Mucosa of descending colon (tissue), 3 donors: ENCODE results near the gene TMEM82. TPM values are rescaled to one million over a fixed set of nuclear protein-coding genes. Genes with fewer than 3 reads are reported as not detected.

Experiments used
- ATAC-seq: fragments of 200-7000 bp; cut with Tn5 transposase; one replicate; pipeline ENCODE4 v1.9.1; 2020; ENCODE audit warnings: mild to moderate bottlenecking, moderate library complexity
- DNase-seq, 3 donors: peaks; one replicate each; pipeline ENCODE4 v3.0.0-alpha.2; 2020
- H3K36me3 ChIP-seq: fragments of 200-600 bp; one replicate; pipeline ENCODE4 v1.8.0; 2021; ENCODE audit warnings: low read depth, mild to moderate bottlenecking
- H3K4me1 ChIP-seq: fragments of 200-600 bp; one replicate; pipeline ENCODE4 v1.8.0; 2021; ENCODE audit warnings: low read depth, mild to moderate bottlenecking
- H3K4me3 ChIP-seq: fragments of 200-600 bp; one replicate; pipeline ENCODE4 v1.8.0; 2021; ENCODE audit warnings: mild to moderate bottlenecking
- H3K9me3 ChIP-seq: fragments of 200-600 bp; one replicate; pipeline ENCODE4 v1.8.0; 2021; ENCODE audit warnings: mild to moderate bottlenecking
- intact Hi-C, 2 donors: fragments of 100-400 bp; cut with DNase I in 1 of 2; cut with micrococcal nuclease in 1 of 2; formaldehyde crosslinking; loops; one replicate each; pipeline versions ENCODE4 v1.11.0 to v1.11.1; 2022; cut with DNase I, micrococcal nuclease
- total RNA-seq, 3 donors: library from RNA; stranded (reverse); fragmentation: NEBNext Ultra II Directional in 2 of 3; extraction: Animal tissue kit (Norgen Biotek cat#: 25700) in 2 of 3; gene quantifications; one replicate each; pipeline versions ENCODE4 v1.2.1 to v1.2.4, GENCODE V29; 2021 to 2023
- TF ChIP-seq, protein P1 (sequence below): fragments of 200-600 bp; IDR thresholded peaks from one replicate; pipeline ENCODE4 v1.8.0; 2022; ENCODE audit warnings: antibody characterized with exemption, mild to moderate bottlenecking
- donor health status: DM: no; HTN: no; CAD: no; lungs with moderate emphysema.
- donor health status: DM: no; HTN: no; CAD: no.
- donor health status: DM: no; HTN: yes; CAD: no.

Gene TMEM82
- total RNA-seq, 3 donors from 2014 or later, result 8.0 to 19.7 (median 16.8) TPM

GRCh38 chr1:15744122-15744679 is 1.9 kb downstream of the TMEM82 start:
- no peak for ATAC-seq
- intact Hi-C loops, result no loop called here
- TF ChIP-seq, protein P1, sequence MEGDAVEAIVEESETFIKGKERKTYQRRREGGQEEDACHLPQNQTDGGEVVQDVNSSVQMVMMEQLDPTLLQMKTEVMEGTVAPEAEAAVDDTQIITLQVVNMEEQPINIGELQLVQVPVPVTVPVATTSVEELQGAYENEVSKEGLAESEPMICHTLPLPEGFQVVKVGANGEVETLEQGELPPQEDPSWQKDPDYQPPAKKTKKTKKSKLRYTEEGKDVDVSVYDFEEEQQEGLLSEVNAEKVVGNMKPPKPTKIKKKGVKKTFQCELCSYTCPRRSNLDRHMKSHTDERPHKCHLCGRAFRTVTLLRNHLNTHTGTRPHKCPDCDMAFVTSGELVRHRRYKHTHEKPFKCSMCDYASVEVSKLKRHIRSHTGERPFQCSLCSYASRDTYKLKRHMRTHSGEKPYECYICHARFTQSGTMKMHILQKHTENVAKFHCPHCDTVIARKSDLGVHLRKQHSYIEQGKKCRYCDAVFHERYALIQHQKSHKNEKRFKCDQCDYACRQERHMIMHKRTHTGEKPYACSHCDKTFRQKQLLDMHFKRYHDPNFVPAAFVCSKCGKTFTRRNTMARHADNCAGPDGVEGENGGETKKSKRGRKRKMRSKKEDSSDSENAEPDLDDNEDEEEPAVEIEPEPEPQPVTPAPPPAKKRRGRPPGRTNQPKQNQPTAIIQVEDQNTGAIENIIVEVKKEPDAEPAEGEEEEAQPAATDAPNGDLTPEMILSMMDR, result no peak

GRCh38 chr1:15747378-15747777 is 5.1 kb downstream of the TMEM82 start:
- intact Hi-C loops, result no loop called here
- H3K9me3 ChIP-seq, result no peaks in the 10 kb centered on the region
- no peak overlapping the region for H3K4me3 ChIP-seq
- no peak for ATAC-seq
- H3K4me1 ChIP-seq, result no peaks in the 10 kb centered on the region
- TF ChIP-seq, protein P1, result no peak
- no peak for DNase-seq
- H3K36me3 ChIP-seq, result no peaks in the 10 kb centered on the region

More at GRCh38 chr1:15744122-15744679, 1.9 kb downstream of the TMEM82 start:
- no peak for DNase-seq
- H3K4me3 ChIP-seq, result no peak overlapping the region
- no peaks in the 10 kb centered on the region for H3K36me3 ChIP-seq
- H3K9me3 ChIP-seq, result no peaks in the 10 kb centered on the region
- peaks cover 17% of the 10 kb centered on the region for H3K4me1 ChIP-seq

- Histone ChIP-seq H3K36me3 (no peaks in the 10 kb centered on the region), H3K4me1 (no peaks in the 10 kb centered on the region), H3K4me3 (no peak overlapping the region), H3K9me3 (no peaks in the 10 kb centered on the region)
- TF ChIP-seq, protein P1, result no peak
- no peak for ATAC-seq
- intact Hi-C loops, result no loop called here
- DNase-seq, result no peak
These were observed 6.0 kb downstream of the TMEM82 start for GRCh38 chr1:15748264-15748663.

DNA sequence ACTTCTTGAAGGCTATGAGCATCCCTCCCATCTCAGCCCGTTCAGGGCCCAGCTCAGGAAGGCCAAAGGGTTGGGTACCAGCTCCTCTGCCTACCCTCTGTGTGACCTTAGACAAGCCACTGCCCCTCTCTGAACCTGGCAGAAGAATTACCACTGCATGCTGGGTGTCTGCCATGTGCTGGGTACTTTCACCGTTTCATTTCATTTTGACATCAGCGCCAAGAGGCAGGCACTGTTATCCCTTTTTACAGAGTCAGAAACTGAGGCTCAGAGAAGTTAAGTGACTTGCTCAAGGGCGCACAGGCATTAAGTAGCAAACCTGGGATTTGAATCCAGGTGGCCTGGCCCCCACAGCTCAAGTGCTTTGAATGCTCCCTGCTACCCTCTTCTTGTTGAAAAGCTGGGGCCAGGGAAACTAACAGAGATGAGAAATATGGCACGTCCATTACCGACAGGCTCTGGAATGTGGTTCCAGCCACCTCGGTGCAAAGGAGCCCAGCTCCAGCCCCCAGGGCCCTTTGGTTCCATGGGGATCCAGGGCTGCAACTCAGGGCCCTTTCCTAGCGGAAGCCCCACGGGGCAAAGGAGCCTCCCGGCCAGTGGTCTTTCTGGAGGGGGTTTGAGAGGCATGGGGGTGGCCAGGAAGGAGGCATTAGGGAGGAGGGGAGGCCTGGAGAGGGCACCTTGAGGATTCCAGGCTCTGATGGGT is 6.5 kb downstream of the TMEM82 start:
- intact Hi-C loops, result no loop called here
- H3K4me3 ChIP-seq, result no peak overlapping the region
- H3K9me3 ChIP-seq, result no peaks in the 10 kb centered on the region
- ATAC-seq (no peak), DNase-seq (no peak)
- H3K36me3 ChIP-seq, result no peaks in the 10 kb centered on the region
- H3K4me1 ChIP-seq, result no peaks in the 10 kb centered on the region
- TF ChIP-seq, protein P1, result no peak

- Histone ChIP-seq H3K36me3 (no peaks in the 10 kb centered on the region), H3K4me3 (no peak overlapping the region), H3K4me1 (no peaks in the 10 kb centered on the region), H3K9me3 (no peaks in the 10 kb centered on the region)
- TF ChIP-seq, protein P1, result no peak
- ATAC-seq (peak; percentile 30), DNase-seq (peak in 1 of 3 donors; percentile 28)
- intact Hi-C loops, result no loop called here
These were observed 7.3 kb downstream of the TMEM82 start for GRCh38 chr1:15749399-15750291.
